HepG2 (cell line): ENCODE measurements around the gene ARHGAP45. TPM values are rescaled to one million over a fixed set of nuclear protein-coding genes. Genes with fewer than 3 reads are reported as not detected.

Experiments
- RELA ChIP-seq: sonication (generic); formaldehyde crosslinking; IDR thresholded peaks from 2 replicates; pipeline ENCODE4 v1.4.0; 2020; ENCODE audit warnings: missing genetic modification reagents
- THRA ChIP-seq: sonication (generic); formaldehyde crosslinking; IDR thresholded peaks from 2 replicates; pipeline ENCODE4 v1.4.0; 2020; ENCODE audit warnings: missing genetic modification reagents, borderline replicate concordance
- ZBTB33 ChIP-seq: sonication (generic); formaldehyde crosslinking; IDR thresholded peaks from 2 replicates; pipeline ENCODE4 v1.4.0; 2020; ENCODE audit warnings: missing genetic modification reagents
- ZNF563 ChIP-seq: sonication (generic); formaldehyde crosslinking; IDR thresholded peaks from 2 replicates; pipeline ENCODE4 v1.8.0; 2022; ENCODE audit warnings: mild to moderate bottlenecking, moderate library complexity, missing genetic modification reagents
- ZSCAN25 ChIP-seq: sonication (generic); formaldehyde crosslinking; IDR thresholded peaks from 2 replicates; pipeline ENCODE4 v1.8.0; 2022; ENCODE audit warnings: mild to moderate bottlenecking, missing genetic modification reagents
- polyA plus RNA-seq, 8 experiments: library from polyadenylated mRNA; depleted of rRNA in 3 of 8; stranded (reverse) in 7 of 8; unstranded in 1 of 8; fragments of >200 nt; fragmentation: Illumina TruSeq in 4 of 8; extraction: Trizol in 4 of 8; gene quantifications; 2 replicates each; pipeline versions ENCODE4 v1.2.1 to v1.2.3, GENCODE V29; 2011 to 2016; ENCODE audit warnings: low read depth in 4 of 8, missing spikeins in 1 of 8, mixed read lengths in 1 of 8; ENCODE audit not compliant: insufficient read depth in 1 of 8
- total RNA-seq, 5 experiments: library from RNA; depleted of rRNA; stranded (reverse); fragments of >200 nt; fragmentation: Illumina TruSeq; extraction: Trizol; gene quantifications; 2 replicates each; pipeline ENCODE4 v1.2.3, GENCODE V29; 2016; ENCODE audit warnings: low read depth in 1 of 5
- TF ChIP-seq, protein P1 (sequence below): sonication (generic); formaldehyde crosslinking; conservative IDR thresholded peaks from 2 replicates; pipeline ENCODE4 v1.4.0; 2020; ENCODE audit warnings: mild to moderate bottlenecking, missing genetic modification reagents, moderate library complexity

Gene ARHGAP45
- total and polyA plus RNA-seq, 2 of the 13 experiments (the other 11 are each of a cell fraction or from before 2014, with no cell fraction given) = 0.84 to 32.0 TPM

GRCh38 chr19:1073956-1074517 lies 7.1 kb downstream of the ARHGAP45 start (continued):
- TF ChIP-seq, protein P1, sequence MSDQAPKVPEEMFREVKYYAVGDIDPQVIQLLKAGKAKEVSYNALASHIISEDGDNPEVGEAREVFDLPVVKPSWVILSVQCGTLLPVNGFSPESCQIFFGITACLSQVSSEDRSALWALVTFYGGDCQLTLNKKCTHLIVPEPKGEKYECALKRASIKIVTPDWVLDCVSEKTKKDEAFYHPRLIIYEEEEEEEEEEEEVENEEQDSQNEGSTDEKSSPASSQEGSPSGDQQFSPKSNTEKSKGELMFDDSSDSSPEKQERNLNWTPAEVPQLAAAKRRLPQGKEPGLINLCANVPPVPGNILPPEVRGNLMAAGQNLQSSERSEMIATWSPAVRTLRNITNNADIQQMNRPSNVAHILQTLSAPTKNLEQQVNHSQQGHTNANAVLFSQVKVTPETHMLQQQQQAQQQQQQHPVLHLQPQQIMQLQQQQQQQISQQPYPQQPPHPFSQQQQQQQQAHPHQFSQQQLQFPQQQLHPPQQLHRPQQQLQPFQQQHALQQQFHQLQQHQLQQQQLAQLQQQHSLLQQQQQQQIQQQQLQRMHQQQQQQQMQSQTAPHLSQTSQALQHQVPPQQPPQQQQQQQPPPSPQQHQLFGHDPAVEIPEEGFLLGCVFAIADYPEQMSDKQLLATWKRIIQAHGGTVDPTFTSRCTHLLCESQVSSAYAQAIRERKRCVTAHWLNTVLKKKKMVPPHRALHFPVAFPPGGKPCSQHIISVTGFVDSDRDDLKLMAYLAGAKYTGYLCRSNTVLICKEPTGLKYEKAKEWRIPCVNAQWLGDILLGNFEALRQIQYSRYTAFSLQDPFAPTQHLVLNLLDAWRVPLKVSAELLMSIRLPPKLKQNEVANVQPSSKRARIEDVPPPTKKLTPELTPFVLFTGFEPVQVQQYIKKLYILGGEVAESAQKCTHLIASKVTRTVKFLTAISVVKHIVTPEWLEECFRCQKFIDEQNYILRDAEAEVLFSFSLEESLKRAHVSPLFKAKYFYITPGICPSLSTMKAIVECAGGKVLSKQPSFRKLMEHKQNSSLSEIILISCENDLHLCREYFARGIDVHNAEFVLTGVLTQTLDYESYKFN (CRISPR knock-in tag) = no peak
- no peak for TF ChIP-seq ZBTB33 (CRISPR knock-in tag)
- TF ChIP-seq ZSCAN25 (CRISPR knock-in tag) = no peak
- TF ChIP-seq RELA (CRISPR knock-in tag) = no peak
- no peak for TF ChIP-seq ZNF563 (CRISPR knock-in tag)
- no peak for TF ChIP-seq THRA (CRISPR knock-in tag)
